Psoas muscle (tissue), 8 donors: ENCODE results near the gene OCA2. TPM values are rescaled to one million over a fixed set of nuclear protein-coding genes. Genes with fewer than 3 reads are reported as not detected.

ENCODE experiments used
- ATAC-seq, 4 donors: fragments of 200-7000 bp; cut with Tn5 transposase; one replicate each; pipeline ENCODE4 v1.9.1; 2020; ENCODE audit warnings: moderate library complexity in 3 of 4, mild to moderate bottlenecking in 2 of 4
- DNase-seq, 2 donors: peaks; one replicate each; pipeline ENCODE4 v3.0.0-alpha.2; 2020
- H3K27ac ChIP-seq: fragments of 200-600 bp; one replicate; pipeline ENCODE4 v1.8.0; 2022
- H3K27me3 ChIP-seq, 3 donors: fragments of 200-600 bp in 1 of 3; one replicate each; pipeline versions ENCODE4 v1.6.1 to v1.8.0; 2013 to 2022; ENCODE audit warnings: low read length in 2 of 3, mild to moderate bottlenecking in 2 of 3, moderate library complexity in 1 of 3; ENCODE audit not compliant: insufficient read depth in 3 of 3
- H3K36me3 ChIP-seq, 2 donors: fragments of 200-600 bp in 1 of 2; one replicate each; pipeline versions ENCODE4 v1.6.1 to v1.8.0; 2013 to 2022; ENCODE audit warnings: low read depth in 1 of 2, mild to moderate bottlenecking in 1 of 2, moderate library complexity in 1 of 2; ENCODE audit not compliant: insufficient read depth in 1 of 2
- H3K4me1 ChIP-seq: fragments of 200-600 bp; one replicate; pipeline ENCODE4 v1.8.0; 2022
- H3K4me3 ChIP-seq: fragments of 200-600 bp; one replicate; pipeline ENCODE4 v1.8.0; 2022; ENCODE audit warnings: mild to moderate bottlenecking
- H3K9me3 ChIP-seq: fragments of 200-600 bp; one replicate; pipeline ENCODE4 v1.8.0; 2022
- CTCF ChIP-seq: fragments of 200-600 bp; IDR thresholded peaks from one replicate; pipeline ENCODE4 v1.8.0; 2022; ENCODE audit warnings: antibody characterized with exemption
- WGBS, 3 donors: extraction: QIAGEN DNeasy Blood & Tissue Kit; methylation state at CpG; one replicate each; pipeline versions ENCODE4 v1.1.6 to v1.1.7; 2013; 5-methylcytosine and 5-hydroxymethylcytosine counted together
- intact Hi-C, 2 donors: fragments of 100-400 bp; cut with DNase I; formaldehyde crosslinking; loops; one replicate each; pipeline versions ENCODE4 v1.11.0 to v1.14.2; 2022
- polyA plus RNA-seq, 3 donors: library from polyadenylated mRNA; stranded (reverse); fragments of 200-250 nt; gene quantifications; one replicate each; pipeline ENCODE4 v1.2.3, GENCODE V29; 2013
- total RNA-seq, 4 donors: library from RNA; stranded (reverse); fragmentation: NEBNext Ultra II Directional in 2 of 4; extraction: Animal tissue kit (Norgen Biotek cat#: 25700) in 2 of 4; gene quantifications; one replicate each; pipeline versions ENCODE4 v1.2.1 to v1.2.4, GENCODE V29; 2021 to 2023
- donor health status: healthy with polysubstance abuse.
- donor health status: DM: no; HTN: no; CAD: no; lungs with moderate emphysema.
- donor health status: Bipolar disorder and iron deficiency.
- donor health status: healthy.
- donor health status: DM: yes; HTN: yes; CAD: no.
- donor health status: DM: no; HTN: no; CAD: no.
- donor health status: DM: no; HTN: no; CAD: no.
- donor health status: DM: yes; HTN: yes; CAD: no.

OCA2 gene
- total and polyA plus RNA-seq, 7 donors: 0.03 to 0.52 (median 0.17) TPM; not detected in 2

GRCh38 chr15:28018291-28019044 lies 80.6 kb downstream of the OCA2 start:
- no peak for DNase-seq
- H3K36me3 ChIP-seq: no peaks in the 10 kb centered on the region
- WGBS, 3 donors: 90 to 94% (median 93%) methylated on average over 26 of the region's 26 CpGs
- H3K27me3 ChIP-seq: no peaks in the 10 kb centered on the region
- no peak overlapping the region for H3K4me3 ChIP-seq
- intact Hi-C loops: no loop called here
- TF ChIP-seq CTCF: no peak
- no peaks in the 10 kb centered on the region for H3K9me3 ChIP-seq
- no peaks in the 10 kb centered on the region for H3K4me1 ChIP-seq
- ATAC-seq: no peak
- no peak overlapping the region for H3K27ac ChIP-seq

DNA sequence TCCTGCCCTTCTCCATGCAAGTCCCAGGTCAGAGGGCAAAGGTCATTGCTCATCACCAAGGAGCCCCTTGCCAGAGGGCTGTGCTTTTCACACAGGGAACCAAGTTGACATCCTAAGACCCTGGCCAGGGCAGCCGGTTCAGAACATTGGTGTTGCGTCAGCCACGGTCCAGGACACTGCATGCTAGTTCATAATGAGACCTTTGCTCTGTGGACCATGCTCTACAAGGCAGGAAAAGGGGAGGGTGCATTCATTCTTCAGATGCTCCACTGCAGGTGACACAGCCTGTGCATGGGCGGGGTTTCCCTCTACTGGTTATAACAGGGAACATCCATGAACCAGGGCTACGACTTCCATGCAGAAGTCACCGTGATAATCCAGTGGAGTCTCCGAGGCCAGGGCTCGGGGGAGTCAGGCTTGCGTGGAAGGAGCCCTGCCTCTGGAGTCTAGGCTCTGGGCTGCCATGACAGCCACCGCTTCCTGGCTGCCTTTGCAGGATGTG lies 81.6 kb downstream of the OCA2 start:
- H3K9me3 ChIP-seq: no peaks in the 10 kb centered on the region
- 75 to 76% (median 75%) methylated on average over 10 of the region's 10 CpGs for WGBS, 3 donors
- no peaks in the 10 kb centered on the region for H3K4me1 ChIP-seq
- no peak for DNase-seq
- ATAC-seq: no peak
- H3K4me3 ChIP-seq: no peak overlapping the region
- no peak for TF ChIP-seq CTCF
- H3K36me3 ChIP-seq: no peaks in the 10 kb centered on the region
- no peak overlapping the region for H3K27ac ChIP-seq
- no peaks in the 10 kb centered on the region for H3K27me3 ChIP-seq
- intact Hi-C loops: no loop called here

- Histone ChIP-seq H3K27ac (no peak overlapping the region), H3K36me3 (no peaks in the 10 kb centered on the region), H3K4me1 (no peaks in the 10 kb centered on the region), H3K27me3 (no peaks in the 10 kb centered on the region), H3K4me3 (no peak overlapping the region), H3K9me3 (no peaks in the 10 kb centered on the region)
- no peak for DNase-seq
- intact Hi-C loops: no loop called here
- WGBS, 3 donors: 87 to 90% (median 88%) methylated on average over 10 of the region's 10 CpGs
- no peak for ATAC-seq
- no peak for TF ChIP-seq CTCF
These were observed 83.3 kb downstream of the OCA2 start for GRCh38 chr15:28015855-28016254.

GRCh38 chr15:28014623-28015200 lies 84.4 kb downstream of the OCA2 start:
- no peak overlapping the region for H3K4me3 ChIP-seq
- H3K36me3 ChIP-seq: no peaks in the 10 kb centered on the region
- DNase-seq: no peak
- no peak overlapping the region for H3K27ac ChIP-seq
- WGBS, 3 donors: 91 to 94% (median 93%) methylated on average over 23 of the region's 23 CpGs
- H3K27me3 ChIP-seq: no peaks in the 10 kb centered on the region
- H3K4me1 ChIP-seq: no peaks in the 10 kb centered on the region
- no peak for ATAC-seq
- H3K9me3 ChIP-seq: peaks cover 2% of the 10 kb centered on the region
- TF ChIP-seq CTCF: no peak
- intact Hi-C loops: no loop called here
